HepG2 (cell line): ENCODE measurements around the gene WDR3. TPM values are rescaled to one million over a fixed set of nuclear protein-coding genes. Genes with fewer than 3 reads are reported as not detected.

Experiments used
- ATAC-seq: fragments of 200-7000 bp; cut with Tn5 transposase; 3 replicates; pipeline ENCODE4 v1.9.1; 2020; ENCODE audit warnings: mild to moderate bottlenecking, moderate library complexity
- BruUV-seq: library from RNA; stranded (reverse); fragments of 400-500 nt; replicated peaks from 2 replicates; lab custom pipeline; 2021; lab: Mats Ljungman, UMichigan
- CTCF ChIA-PET: fragments of 300-600 bp; formaldehyde crosslinking; extraction: SDS; loops from one replicate; lab custom pipeline; 2021; ENCODE audit warnings: low total read pairs, inconsistent platforms, low intra/inter-chr PET ratio; lab: Yijun Ruan, JAX
- POLR2A ChIA-PET: fragments of 350-600 bp; sonication (Branson Sonifier 250); formaldehyde crosslinking; loops from one replicate; lab custom pipeline; 2020; ENCODE audit warnings: antibody characterized with exemption, inconsistent platforms; lab: Yijun Ruan, JAX
- DNase-seq: peaks from one replicate; pipeline ENCODE4 v3.0.0-alpha.2; 2015; ENCODE audit warnings: low spot score
- FAIRE-seq: peaks from 3 replicates; lab custom pipeline; 2011; peaks lifted over from hg19 to GRCh38; lab: Jason Lieb, UNC
- H2AFZ ChIP-seq: one replicate; pipeline ENCODE4 v1.6.1; 2011; ENCODE audit warnings: low read length, inconsistent platforms
- H3K27ac ChIP-seq: fragments of 300-600 bp; 3 replicates; pipeline ENCODE4 v1.8.0; 2011; ENCODE audit warnings: mixed run types, mild to moderate bottlenecking, mixed read lengths, low read length, inconsistent platforms; ENCODE audit not compliant: insufficient read depth; ENCODE audit errors: extremely low read length
- H3K27me3 ChIP-seq, 2 experiments: fragments of 200-600 bp in 1 of 2; 2 replicates in 1 of 2; 3 replicates in 1 of 2; pipeline versions ENCODE4 v1.6.0 to v1.8.0; 2011; ENCODE audit warnings: low read length in 2 of 2, mild to moderate bottlenecking in 2 of 2, moderate library complexity in 2 of 2, inconsistent platforms in 1 of 2; ENCODE audit not compliant: insufficient read depth in 2 of 2, control insufficient read depth in 1 of 2
- H3K36me3 ChIP-seq, 2 experiments: fragments of 200-600 bp in 1 of 2; replicated peaks in 1 of 2; 2 replicates in 1 of 2; 3 replicates in 1 of 2; pipeline versions ENCODE4 v1.5.1 to v1.8.0; 2011; ENCODE audit warnings: low read length in 2 of 2, inconsistent platforms in 1 of 2; ENCODE audit not compliant: insufficient read depth in 2 of 2, control insufficient read depth in 1 of 2
- H3K4me1 ChIP-seq: 2 replicates; pipeline ENCODE4 v1.5.1; 2012; ENCODE audit warnings: low read length, inconsistent platforms; ENCODE audit not compliant: insufficient read depth
- H3K4me2 ChIP-seq: 2 replicates; pipeline ENCODE4 v1.6.0; 2011; ENCODE audit warnings: low read depth, low read length, inconsistent platforms
- H3K4me3 ChIP-seq, 3 experiments: fragments of 200-600 bp in 1 of 3; sonication (generic), shearing (Covaris generic) in 1 of 3; replicated peaks in 1 of 3; 2 replicates each; pipeline ENCODE4 v1.5.1; 2011 to 2016; ENCODE audit warnings: low read length in 3 of 3, inconsistent platforms in 2 of 3, low read depth in 2 of 3, mild to moderate bottlenecking in 2 of 3, control low read depth in 1 of 3, mixed read lengths in 1 of 3; ENCODE audit not compliant: insufficient read depth in 1 of 3
- H3K79me2 ChIP-seq: one replicate; pipeline ENCODE4 v1.6.1; 2011; ENCODE audit warnings: low read length, inconsistent platforms; ENCODE audit not compliant: insufficient read depth
- H3K9ac ChIP-seq: 2 replicates; pipeline ENCODE4 v1.6.0; 2011; ENCODE audit warnings: mild to moderate bottlenecking, low read depth, low read length, inconsistent platforms; ENCODE audit not compliant: insufficient read depth
- H3K9me3 ChIP-seq: 2 replicates; pipeline ENCODE4 v1.5.1; 2012; ENCODE audit warnings: mild to moderate bottlenecking, low read length
- H4K20me1 ChIP-seq: 2 replicates; pipeline ENCODE4 v1.6.0; 2011; ENCODE audit warnings: inconsistent platforms, mild to moderate bottlenecking, low read length, moderate library complexity; ENCODE audit not compliant: insufficient read depth
- ATF7 ChIP-seq, 2 experiments: fragments of 450-650 bp in 1 of 2; sonication (generic) in 1 of 2; formaldehyde crosslinking in 1 of 2; IDR thresholded peaks; 2 replicates each; pipeline versions ENCODE4 v1.4.0 to v1.6.1; 2016 to 2020; ENCODE audit warnings: antibody characterized with exemption in 1 of 2, mild to moderate bottlenecking in 1 of 2, missing genetic modification reagents in 1 of 2
- CEBPB ChIP-seq: IDR thresholded peaks from 2 replicates; pipeline ENCODE4 v1.6.1; 2011; ENCODE audit warnings: low read depth, low read length, improper control_type of control experiment, borderline replicate concordance
- CHCHD3 ChIP-seq: sonication (generic); formaldehyde crosslinking; IDR thresholded peaks from 2 replicates; pipeline ENCODE4 v1.8.0; 2022; ENCODE audit warnings: mild to moderate bottlenecking, missing genetic modification reagents, moderate library complexity
- JDP2 ChIP-seq: sonication (generic); formaldehyde crosslinking; IDR thresholded peaks from 2 replicates; pipeline ENCODE4 v1.8.1; 2022; ENCODE audit warnings: missing genetic modification reagents, borderline replicate concordance
- MXI1 ChIP-seq: IDR thresholded peaks from 3 replicates; pipeline ENCODE4 v1.6.1; 2012; ENCODE audit warnings: low read depth, low read length, inconsistent platforms, borderline replicate concordance
- MYNN ChIP-seq: sonication (generic); formaldehyde crosslinking; IDR thresholded peaks from 2 replicates; pipeline ENCODE4 v1.4.0; 2020; ENCODE audit warnings: mild to moderate bottlenecking, low read depth, missing genetic modification reagents
- NFKB2 ChIP-seq: sonication (generic); formaldehyde crosslinking; IDR thresholded peaks from 2 replicates; pipeline ENCODE4 v1.4.0; 2020; ENCODE audit warnings: missing genetic modification reagents, borderline replicate concordance
- SYNCRIP ChIP-seq: fragments of 200-400 bp; formaldehyde crosslinking; IDR thresholded peaks from 2 replicates; pipeline ENCODE4 v1.6.1; 2018; ENCODE audit warnings: mild to moderate bottlenecking, low read depth, low read length; ENCODE audit not compliant: insufficient read depth
- TBP ChIP-seq: sonication (generic); formaldehyde crosslinking; IDR thresholded peaks from 2 replicates; pipeline ENCODE4 v1.5.0; 2020; ENCODE audit warnings: missing genetic modification reagents
- TCF7 ChIP-seq: sonication (generic); IDR thresholded peaks from 2 replicates; pipeline ENCODE4 v1.6.1; 2016; ENCODE audit warnings: antibody characterized with exemption, low read depth
- ZNF124 ChIP-seq: sonication (generic); formaldehyde crosslinking; IDR thresholded peaks from 2 replicates; pipeline ENCODE4 v1.4.0; 2020; ENCODE audit warnings: missing genetic modification reagents
- ZNF572 ChIP-seq: sonication (generic); formaldehyde crosslinking; IDR thresholded peaks from 2 replicates; pipeline ENCODE4 v1.5.1; 2020; ENCODE audit warnings: mild to moderate bottlenecking, missing genetic modification reagents
- ZNF75D ChIP-seq: sonication (generic); formaldehyde crosslinking; IDR thresholded peaks from 2 replicates; pipeline ENCODE4 v1.8.1; 2023; ENCODE audit warnings: missing genetic modification reagents, mild to moderate bottlenecking, borderline replicate concordance
- WGBS: methylation state at CpG from one replicate; pipeline ENCODE4 v1.1.6; 2017; ENCODE audit warnings: low lambda C conversion rate; 5-methylcytosine and 5-hydroxymethylcytosine counted together
- in situ Hi-C: cut with HindIII; loops from 2 replicates; pipeline ENCODE4 v1.10.0; 2017; ENCODE audit warnings: low pct_unique_long_range_greater_than_20kb; ENCODE audit not compliant: extremely low pct_ligation_motif_present
- intact Hi-C: fragments of 100-400 bp; cut with micrococcal nuclease; formaldehyde crosslinking; loops from one replicate; pipeline ENCODE4 v1.10.0; 2022; ENCODE audit not compliant: unreplicated experiment
- polyA plus RNA-seq, 8 experiments: library from polyadenylated mRNA; depleted of rRNA in 3 of 8; stranded (reverse) in 7 of 8; unstranded in 1 of 8; fragments of >200 nt; fragmentation: Illumina TruSeq in 4 of 8; extraction: Trizol in 4 of 8; gene quantifications; 2 replicates each; pipeline versions ENCODE4 v1.2.1 to v1.2.3, GENCODE V29; 2011 to 2016; ENCODE audit warnings: low read depth in 4 of 8, missing spikeins in 1 of 8, mixed read lengths in 1 of 8; ENCODE audit not compliant: insufficient read depth in 1 of 8
- total RNA-seq, 5 experiments: library from RNA; depleted of rRNA; stranded (reverse); fragments of >200 nt; fragmentation: Illumina TruSeq; extraction: Trizol; gene quantifications; 2 replicates each; pipeline ENCODE4 v1.2.3, GENCODE V29; 2016; ENCODE audit warnings: low read depth in 1 of 5
- TF ChIP-seq, protein P1 (sequence below): sonication (generic); formaldehyde crosslinking; IDR thresholded peaks from 2 replicates; pipeline ENCODE4 v1.4.0; 2020; ENCODE audit warnings: mild to moderate bottlenecking, missing genetic modification reagents, borderline replicate concordance
- TF ChIP-seq, protein P2 (sequence below): sonication (generic); formaldehyde crosslinking; IDR thresholded peaks from 2 replicates; pipeline ENCODE4 v1.4.0; 2020; ENCODE audit warnings: missing genetic modification reagents

Gene WDR3
- total and polyA plus RNA-seq, 2 of the 13 experiments (the other 11 are each of a cell fraction or from before 2014, with no cell fraction given) = 15.9 to 55.5 TPM

DNA sequence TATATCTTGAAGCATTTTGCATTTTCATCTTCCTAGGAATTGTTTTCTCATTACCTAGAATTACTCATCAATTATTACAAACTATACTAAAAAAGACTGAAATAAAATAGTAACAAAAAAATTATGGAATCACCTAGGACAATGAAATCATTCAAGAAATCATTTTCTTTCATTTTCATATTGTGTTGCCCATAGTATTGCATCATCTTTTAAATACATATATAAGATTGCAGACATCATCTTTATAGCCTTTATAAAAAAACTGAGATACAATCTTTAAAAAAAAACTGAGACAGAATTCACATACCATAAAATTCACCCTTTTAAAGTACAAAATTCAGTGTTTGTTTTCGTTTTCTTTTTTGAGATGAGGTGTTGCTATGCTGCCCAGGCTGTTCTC is 29.7 kb upstream of the WDR3 start:
- Histone ChIP-seq H2AFZ (no peak overlapping the region), H3K79me2 (no peaks in the 10 kb centered on the region), H3K9ac (no peak overlapping the region), H3K27me3 (no peaks in the 10 kb centered on the region), H3K9me3 (no peaks in the 10 kb centered on the region), H3K4me2 (no peak overlapping the region), H3K4me3 (no peak overlapping the region), H3K36me3 (peaks cover 8 to 44% of the 10 kb centered on the region in 2 experiments), H4K20me1 (no peaks in the 10 kb centered on the region), H3K4me1 (no peaks in the 10 kb centered on the region), H3K27ac (no peak overlapping the region)
- ATAC-seq (no peak), FAIRE-seq (no peak), DNase-seq (no peak)
- ChIA-PET POLR2A (no interaction called here), CTCF (no interaction called here)
- intact Hi-C loops = no loop called here
- in situ Hi-C loops = loop anchor here (5.0 kb wide), 1 partner anchor 88 kb away; no protein-coding TSS in a partner anchor
- BruUV-seq = no TSS peak
- 100% methylated on average over 1 of the region's 1 CpG for WGBS
- TF ChIP-seq, protein P1, sequence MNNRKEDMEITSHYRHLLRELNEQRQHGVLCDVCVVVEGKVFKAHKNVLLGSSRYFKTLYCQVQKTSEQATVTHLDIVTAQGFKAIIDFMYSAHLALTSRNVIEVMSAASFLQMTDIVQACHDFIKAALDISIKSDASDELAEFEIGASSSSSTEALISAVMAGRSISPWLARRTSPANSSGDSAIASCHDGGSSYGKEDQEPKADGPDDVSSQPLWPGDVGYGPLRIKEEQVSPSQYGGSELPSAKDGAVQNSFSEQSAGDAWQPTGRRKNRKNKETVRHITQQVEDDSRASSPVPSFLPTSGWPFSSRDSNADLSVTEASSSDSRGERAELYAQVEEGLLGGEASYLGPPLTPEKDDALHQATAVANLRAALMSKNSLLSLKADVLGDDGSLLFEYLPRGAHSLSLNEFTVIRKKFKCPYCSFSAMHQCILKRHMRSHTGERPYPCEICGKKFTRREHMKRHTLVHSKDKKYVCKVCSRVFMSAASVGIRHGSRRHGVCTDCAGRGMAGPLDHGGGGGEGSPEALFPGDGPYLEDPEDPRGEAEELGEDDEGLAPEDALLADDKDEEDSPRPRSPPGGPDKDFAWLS = no peak
- TF ChIP-seq ATF7 (IDR thresholded peaks at IDR 0.05) (peak; percentile 84), ATF7 (CRISPR knock-in tag; IDR thresholded peaks at IDR 0.05) (no peak), CEBPB (peak; percentile 39; the same call in 1 of the 2 replicates)

DNA sequence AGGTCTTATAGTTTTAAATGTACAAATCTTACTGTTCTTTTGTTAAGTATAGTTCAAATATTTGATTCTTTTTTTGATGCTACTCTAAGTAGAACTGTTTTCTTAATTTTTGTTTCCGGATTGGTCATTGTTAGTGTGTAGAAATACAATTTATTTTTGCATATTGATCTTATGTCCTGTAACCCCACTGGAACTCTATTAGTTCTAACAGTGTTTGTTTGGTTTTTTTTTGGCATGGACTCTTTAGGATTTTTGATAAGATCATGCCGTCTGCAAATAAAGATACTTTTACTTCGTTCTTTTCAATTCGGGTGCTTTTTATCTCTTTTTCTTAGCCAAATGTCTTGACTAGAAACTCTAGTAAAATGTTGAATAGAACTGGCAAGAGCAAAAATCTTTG is 26.6 kb upstream of the WDR3 start:
- no peaks in the 10 kb centered on the region for H3K27me3 ChIP-seq
- no peaks in the 10 kb centered on the region for H3K9me3 ChIP-seq
- peaks cover 4 to 42% of the 10 kb centered on the region in 2 experiments for H3K36me3 ChIP-seq
- POLR2A ChIA-PET = no interaction called here
- H3K79me2 ChIP-seq = no peaks in the 10 kb centered on the region
- no peak overlapping the region for H3K27ac ChIP-seq
- H3K9ac ChIP-seq = no peak overlapping the region
- 97% methylated on average over 4 of the region's 4 CpGs for WGBS
- no peak overlapping the region for H3K4me3 ChIP-seq
- in situ Hi-C loops (no loop called here), intact Hi-C loops (no loop called here)
- FAIRE-seq (no peak), DNase-seq (no peak), ATAC-seq (no peak)
- H4K20me1 ChIP-seq = no peaks in the 10 kb centered on the region
- CTCF ChIA-PET = no interaction called here
- TF ChIP-seq ZNF572 (no peak), MYNN (CRISPR knock-in tag) (no peak), JDP2 (CRISPR knock-in tag) (no peak), ZNF75D (CRISPR knock-in tag) (no peak), TBP (CRISPR knock-in tag) (no peak), TCF7 (no peak), ZNF124 (CRISPR knock-in tag) (no peak), CHCHD3 (no peak), MXI1 (no peak), SYNCRIP (no peak), NFKB2 (no peak)
- TF ChIP-seq, protein P2, sequence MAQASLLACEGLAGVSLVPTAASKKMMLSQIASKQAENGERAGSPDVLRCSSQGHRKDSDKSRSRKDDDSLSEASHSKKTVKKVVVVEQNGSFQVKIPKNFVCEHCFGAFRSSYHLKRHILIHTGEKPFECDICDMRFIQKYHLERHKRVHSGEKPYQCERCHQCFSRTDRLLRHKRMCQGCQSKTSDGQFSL (CRISPR knock-in tag) = no peak
- BruUV-seq = no TSS peak
- H3K4me2 ChIP-seq = no peak overlapping the region
- no peaks in the 10 kb centered on the region for H3K4me1 ChIP-seq
- H2AFZ ChIP-seq = no peak overlapping the region
